G401 (cell line): ENCODE measurements around the gene ZNF407. TPM values are rescaled to one million over a fixed set of nuclear protein-coding genes. Genes with fewer than 3 reads are reported as not detected.
"Not testable (repeated sequence)": the region's sequence is repeated elsewhere in the genome, so short reads cannot be mapped to it uniquely, and the experiment has no call there.

Source experiments
- DNase-seq: peaks from one replicate; pipeline ENCODE4 v3.0.0-alpha.2; 2015; ENCODE audit warnings: low spot score
- in situ Hi-C: cut with HindIII; loops from 2 replicates; pipeline ENCODE4 v1.10.0; 2016; ENCODE audit warnings: low sequenced_read_pairs, mixed read lengths
- total RNA-seq: library from RNA; depleted of rRNA; stranded (reverse); fragments of >200 nt; shearing (Covaris generic); gene quantifications from 2 replicates; pipeline ENCODE4 v1.2.3, GENCODE V29; 2014; rRNA removed

ZNF407 gene, protein sequence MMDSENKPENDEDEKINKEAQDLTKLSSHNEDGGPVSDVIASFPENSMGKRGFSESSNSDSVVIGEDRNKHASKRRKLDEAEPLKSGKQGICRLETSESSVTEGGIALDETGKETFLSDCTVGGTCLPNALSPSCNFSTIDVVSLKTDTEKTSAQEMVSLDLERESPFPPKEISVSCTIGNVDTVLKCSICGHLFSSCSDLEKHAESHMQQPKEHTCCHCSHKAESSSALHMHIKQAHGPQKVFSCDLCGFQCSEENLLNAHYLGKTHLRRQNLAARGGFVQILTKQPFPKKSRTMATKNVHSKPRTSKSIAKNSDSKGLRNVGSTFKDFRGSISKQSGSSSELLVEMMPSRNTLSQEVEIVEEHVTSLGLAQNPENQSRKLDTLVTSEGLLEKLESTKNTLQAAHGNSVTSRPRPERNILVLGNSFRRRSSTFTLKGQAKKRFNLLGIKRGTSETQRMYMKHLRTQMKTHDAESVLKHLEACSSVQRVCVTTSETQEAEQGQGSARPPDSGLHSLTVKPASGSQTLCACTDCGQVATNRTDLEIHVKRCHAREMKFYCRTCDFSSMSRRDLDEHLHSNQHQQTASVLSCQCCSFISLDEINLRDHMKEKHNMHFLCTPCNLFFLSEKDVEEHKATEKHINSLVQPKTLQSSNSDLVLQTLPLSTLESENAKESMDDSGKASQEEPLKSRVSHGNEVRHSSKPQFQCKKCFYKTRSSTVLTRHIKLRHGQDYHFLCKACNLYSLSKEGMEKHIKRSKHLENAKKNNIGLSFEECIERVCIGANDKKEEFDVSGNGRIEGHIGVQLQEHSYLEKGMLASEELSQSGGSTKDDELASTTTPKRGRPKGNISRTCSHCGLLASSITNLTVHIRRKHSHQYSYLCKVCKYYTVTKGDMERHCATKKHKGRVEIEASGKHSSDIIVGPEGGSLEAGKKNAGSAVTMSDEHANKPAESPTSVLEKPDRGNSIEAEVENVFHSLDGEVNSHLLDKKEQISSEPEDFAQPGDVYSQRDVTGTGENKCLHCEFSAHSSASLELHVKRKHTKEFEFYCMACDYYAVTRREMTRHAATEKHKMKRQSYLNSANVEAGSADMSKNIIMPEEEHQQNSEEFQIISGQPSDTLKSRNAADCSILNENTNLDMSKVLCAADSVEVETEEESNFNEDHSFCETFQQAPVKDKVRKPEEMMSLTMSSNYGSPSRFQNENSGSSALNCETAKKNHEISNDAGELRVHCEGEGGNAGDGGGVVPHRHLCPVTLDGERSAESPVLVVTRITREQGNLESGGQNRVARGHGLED (N-terminal part only)
- total RNA-seq = 3.8 and 12.6 TPM in 2 replicates

DNA sequence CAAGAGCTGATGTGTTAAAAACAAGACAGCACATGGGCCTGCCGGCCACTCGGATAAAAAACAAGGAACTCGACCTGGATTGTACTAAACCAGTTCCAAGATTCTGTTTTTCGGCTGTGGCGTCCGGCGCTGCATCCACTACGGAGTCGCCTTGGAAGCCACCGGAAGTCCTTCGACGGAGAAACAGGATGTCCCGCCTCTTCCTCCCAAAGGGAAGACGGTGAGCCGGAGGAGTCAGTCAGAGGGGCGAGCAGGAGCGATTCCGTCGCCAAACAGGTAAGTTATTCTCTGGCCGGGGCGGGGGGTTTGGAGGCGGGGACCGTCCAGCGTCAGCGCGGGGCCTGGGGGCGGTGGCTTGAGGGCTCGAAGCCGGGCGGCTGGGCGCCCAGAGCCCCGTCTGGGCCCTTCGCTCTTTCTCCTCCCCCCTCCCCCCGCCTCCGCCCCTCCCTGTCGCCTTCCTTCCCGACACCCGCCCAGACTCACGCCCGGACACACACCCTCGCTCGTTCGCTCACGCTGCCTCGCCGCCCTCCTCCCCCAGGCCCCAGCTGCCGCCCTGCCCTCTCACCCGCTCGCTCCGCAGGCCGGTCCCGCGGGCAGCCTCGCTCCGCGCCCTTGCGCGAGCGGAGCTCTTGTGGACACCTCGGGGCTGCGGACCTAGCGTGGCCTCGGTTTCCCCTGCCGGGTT, at the start of gene ZNF407:
ZNF407 (plus strand) TSS at position 209 of the 688 bp plus-strand sequence. CDS start 33,150 bp downstream, outside the sequence.
- peak; percentile 90 for DNase-seq

DNA sequence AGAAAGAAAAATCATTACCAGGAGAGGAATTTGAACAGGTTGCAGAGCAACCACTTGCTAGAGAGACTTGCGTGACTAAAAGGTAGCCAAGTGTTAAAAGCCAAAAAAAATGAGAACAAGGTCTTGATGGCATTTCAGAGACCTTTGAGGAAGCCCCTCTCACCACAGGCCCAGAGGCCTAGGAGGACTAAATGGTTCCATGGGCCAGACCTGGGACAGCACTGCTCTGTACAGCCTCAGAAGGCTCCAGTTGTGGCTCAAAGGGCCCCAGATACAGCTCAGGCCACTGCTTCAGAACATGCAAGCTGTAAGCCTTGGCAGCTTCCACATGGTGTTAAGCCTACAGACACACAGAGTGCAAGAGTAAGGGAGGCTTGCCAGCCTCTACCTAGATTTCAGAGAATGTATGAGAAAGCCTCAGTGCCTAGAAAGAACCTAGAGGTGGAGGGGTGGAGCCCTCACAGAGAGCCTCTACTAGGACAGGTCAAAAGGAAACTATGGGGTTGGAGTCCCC, 48.0 kb upstream of the ZNF407 start:
- in situ Hi-C loops = no loop called here
- DNase-seq = no peak

More for the DNA sequence above, at the start of gene ZNF407:
- in situ Hi-C loops = no loop called here

DNA sequence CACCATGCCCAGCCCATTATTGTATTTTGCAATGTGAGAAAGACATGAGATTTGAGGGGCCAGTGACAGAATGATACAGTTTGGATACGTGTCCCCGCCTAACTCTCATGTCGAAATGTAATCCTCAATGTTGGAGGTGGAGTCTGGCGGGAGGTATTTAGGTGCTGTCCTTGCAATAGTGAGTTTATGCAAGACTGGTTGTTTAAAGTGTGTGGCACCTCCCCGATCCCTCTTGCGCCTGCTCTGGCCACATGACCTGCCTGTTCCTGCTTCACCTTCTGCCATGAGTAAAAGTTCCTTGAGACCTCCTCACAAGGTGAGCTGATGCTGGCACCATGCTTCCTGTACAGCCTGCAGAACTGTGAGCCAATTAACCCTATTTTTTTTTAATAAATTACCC, 46.8 kb upstream of the ZNF407 start:
- in situ Hi-C loops = no loop called here
- DNase-seq = no peak

DNA sequence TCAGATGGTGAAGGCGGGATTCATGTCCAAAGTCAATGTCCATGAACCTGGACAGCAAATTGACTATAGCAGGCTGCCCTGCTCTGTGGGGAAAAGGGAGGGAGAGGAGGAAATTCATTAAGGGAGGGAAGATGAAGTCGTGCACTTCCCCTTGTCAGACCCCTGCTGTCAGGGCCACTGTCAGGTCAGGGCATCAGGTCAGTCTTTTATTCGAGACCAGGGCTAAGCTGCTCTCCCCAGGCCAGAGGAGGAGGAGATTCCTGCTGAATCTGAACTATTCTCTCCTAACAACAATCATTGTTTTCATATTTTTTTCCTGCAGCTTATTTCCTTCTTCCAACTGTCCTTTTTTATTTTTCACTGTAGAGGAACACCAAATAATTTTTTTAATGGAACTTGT, 46.2 kb upstream of the ZNF407 start:
- no peak for DNase-seq
- in situ Hi-C loops = no loop called here

DNA sequence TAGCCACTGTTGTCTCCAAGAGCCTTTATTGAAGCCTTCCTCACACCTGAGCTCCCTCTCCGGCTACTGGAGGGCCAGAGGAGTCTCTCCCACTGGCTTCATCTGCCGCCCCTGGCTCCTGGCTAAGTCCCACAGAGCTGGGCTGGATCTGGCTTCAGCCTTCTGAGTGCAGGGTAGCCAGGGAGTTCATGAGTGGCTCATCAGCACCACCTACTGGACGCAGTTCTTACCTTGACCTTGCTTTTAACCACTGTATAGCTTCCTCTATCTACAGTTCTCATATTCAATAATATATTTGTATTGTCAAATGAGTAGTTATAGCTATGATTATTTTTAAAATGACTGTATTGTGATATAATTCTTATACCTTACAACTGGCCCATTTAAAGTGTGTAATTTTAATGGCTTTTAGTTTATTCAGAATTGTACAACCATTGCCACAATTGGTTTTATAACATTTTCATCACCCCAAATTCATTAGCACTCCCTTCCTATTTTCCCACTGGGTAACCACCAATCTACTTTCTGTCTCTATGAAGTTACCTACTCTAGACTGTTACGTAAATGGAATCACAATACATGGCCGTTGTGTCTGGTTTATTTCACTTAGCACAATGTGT, 45.6 kb upstream of the ZNF407 start:
- in situ Hi-C loops = no loop called here
- peak; percentile 67 for DNase-seq

DNA sequence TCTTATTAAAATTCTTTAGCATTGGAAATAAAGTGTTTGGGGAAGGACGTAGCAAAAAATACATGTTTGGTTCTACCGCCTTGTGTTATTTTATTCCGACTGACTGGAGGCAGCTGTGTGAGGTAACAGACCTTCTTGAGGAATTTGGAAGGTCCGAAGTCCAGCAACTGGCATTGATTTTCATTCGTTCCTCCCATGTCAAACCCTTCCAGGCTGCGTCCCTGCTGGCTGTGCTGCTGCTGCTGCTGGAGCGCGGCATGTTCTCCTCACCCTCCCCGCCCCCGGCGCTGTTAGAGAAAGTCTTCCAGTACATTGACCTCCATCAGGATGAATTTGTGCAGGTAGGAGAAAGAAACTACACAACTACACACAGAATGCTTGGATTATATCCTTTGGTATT, 41.5 kb upstream of the ZNF407 start:
- no peak for DNase-seq
- in situ Hi-C loops = no loop called here

DNA sequence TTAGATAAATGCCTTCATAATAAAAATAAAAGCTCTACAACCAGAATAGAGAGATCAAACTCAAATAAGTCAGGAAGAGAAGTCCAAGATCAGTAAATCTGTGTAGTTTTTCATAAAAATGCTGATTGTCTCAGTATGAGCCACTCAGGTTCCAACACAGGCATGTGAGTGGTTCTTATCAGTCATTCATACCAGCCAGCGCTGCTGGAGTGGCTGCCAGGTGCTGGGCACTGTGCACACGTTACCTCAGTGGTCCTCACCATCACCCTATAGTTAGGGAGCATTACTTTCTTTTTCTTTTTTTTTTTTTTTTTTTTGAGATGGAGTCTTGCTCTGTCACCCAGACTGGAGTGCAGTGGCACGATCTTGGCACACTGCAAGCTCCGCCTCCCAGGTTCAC, 39.6 kb upstream of the ZNF407 start:
- no peak for DNase-seq
- in situ Hi-C loops = no loop called here

DNA sequence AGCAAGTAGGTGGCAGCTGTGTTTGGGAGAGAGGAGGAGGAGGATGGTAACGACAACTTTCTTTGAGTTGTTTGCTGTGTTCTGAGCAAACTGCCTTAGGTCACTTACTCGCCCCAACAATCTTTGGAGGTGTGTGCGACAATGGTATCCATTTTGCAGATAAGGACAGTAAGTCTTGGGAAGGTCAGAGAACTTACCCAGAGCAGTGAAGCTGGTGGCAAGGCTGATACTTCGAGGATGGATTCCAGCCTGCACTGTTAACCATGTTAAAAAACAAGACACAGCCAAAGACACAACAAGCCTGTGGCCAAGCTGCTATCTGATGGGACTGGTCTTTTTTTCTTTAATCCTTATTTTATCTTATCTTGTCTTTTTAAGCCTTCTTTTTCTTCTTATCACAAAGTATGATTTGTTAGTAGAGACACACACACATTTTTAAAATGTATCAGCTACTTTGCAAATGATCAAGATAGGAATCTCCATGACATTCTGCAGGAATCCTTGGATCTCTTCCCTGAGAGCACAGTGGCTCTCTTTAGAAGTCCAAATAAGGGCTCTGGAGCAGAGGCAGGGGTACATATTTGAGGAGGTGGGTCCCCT, 35.4 kb upstream of the ZNF407 start:
- no peak for DNase-seq
- in situ Hi-C loops = no loop called here

DNA sequence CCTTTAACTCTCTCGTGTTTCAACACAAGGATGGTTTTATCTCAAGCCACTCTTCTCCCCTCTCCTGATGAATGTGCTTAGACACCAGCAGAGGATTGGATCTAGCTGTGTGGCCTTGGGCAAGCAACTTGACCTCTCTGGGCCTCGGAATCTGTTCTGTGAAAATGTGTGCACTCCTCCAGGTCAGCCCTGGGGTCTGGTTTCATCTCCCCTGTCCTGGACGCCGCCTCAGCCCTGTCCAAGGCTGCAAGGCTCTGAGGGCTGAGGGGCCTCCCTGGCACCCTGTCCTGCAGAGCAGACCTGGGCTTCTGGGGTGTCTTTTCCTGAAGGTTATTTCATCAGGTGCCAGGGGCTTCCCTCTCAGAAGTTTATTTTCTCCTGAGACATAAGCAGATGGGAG, 34.9 kb upstream of the ZNF407 start:
- in situ Hi-C loops = no loop called here

DNA sequence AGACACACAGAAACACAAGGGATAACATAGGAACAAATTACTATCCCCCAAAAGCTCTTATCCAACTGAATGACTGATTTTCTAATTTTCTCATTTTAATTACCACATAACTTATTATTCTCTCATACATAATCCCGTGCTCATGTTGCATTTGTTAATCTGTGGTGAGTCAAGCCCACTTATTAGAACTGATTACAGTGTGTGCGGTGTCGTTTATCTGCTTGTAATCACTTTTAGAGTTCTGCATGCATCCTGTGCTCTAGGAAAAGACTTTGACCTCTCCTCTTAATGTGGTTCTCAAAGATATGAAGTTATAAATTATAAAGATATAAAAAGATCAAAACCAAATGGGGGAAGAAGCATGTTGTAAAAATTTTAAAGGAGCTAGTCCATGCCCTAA, 33.7 kb upstream of the ZNF407 start:
- no peak for DNase-seq
- in situ Hi-C loops = no loop called here

More for the DNA sequence above, 34.9 kb upstream of the ZNF407 start:
- DNase-seq = no peak

DNA sequence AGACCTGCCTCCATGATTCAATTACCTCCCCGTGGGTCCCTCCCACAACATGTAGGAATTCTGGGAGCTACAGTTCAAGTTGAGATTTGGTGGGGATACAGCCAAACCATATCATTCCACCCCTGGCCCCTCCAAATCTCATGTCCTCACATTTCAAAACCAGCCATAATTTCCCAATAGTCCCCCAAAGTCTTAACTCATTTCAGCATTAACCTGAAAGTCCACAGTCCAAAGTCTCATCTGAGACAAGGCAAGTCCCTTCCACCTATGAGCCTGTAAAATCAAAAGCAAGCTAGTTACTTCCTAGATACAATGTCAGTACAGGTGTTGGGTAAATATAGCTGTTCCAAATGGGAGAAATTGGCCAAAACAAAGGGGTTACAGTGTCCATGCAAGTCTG, 32.5 kb upstream of the ZNF407 start:
- DNase-seq, in situ Hi-C loops: not testable (repeated sequence)

DNA sequence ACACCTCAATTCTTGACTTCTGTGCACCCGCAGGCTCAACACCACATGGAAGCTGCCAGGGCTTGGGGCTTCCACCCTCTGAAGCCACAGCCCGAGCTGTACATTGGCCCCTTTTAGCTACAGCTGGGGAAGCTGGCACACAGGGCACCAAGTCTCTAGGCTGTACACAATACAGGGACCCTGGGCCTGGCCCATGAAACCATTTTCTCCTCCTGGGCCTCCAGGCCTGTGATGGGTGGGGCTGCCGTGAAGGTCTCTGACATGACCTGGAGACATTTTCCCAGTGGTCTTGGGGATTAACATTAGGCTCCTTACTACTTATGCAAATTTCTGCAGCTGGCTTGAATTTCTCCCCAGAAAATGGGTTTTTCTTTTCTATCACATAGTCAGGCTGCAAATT, 31.7 kb upstream of the ZNF407 start:
- DNase-seq, in situ Hi-C loops: not testable (repeated sequence)

DNA sequence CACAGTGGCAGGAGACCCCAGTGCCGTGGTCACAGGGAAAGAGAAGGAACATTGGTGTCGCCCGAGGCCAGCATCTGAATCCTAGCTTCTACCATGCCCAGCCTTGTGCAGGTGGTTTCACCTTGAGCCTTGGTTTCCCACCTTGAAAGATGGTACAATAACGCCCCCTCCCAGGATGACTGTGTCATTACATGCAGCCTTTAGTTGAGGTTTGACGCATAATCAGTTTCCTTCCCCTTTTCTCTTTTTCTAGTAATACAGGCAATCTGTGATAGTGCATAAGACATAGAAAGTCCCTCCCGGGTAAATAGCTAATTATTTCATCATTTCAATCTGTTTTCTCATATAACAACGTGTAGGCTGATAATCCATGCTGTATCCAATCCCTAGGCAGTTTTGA, 29.8 kb upstream of the ZNF407 start:
- no peak for DNase-seq
- in situ Hi-C loops = no loop called here

DNA sequence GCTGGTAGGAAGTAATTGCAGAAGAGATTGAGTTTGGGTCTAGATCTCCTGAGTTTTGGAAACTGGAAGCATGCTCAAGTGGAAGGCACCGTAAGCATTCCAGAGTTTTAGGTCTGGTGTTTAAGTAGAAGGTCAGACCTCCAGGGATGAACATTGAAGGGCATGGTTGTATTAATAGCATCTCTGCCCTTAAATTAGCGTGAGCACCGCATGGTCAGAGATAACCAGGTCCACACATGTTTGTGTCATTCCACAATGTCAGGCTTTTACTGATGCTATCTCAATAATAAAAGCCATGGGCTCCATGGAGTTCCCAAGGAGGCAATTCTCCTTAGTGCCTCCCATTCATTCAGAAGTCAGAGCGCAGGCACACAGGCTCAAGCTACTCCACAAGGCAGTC, 28.3 kb upstream of the ZNF407 start:
- in situ Hi-C loops = no loop called here
- no peak for DNase-seq

DNA sequence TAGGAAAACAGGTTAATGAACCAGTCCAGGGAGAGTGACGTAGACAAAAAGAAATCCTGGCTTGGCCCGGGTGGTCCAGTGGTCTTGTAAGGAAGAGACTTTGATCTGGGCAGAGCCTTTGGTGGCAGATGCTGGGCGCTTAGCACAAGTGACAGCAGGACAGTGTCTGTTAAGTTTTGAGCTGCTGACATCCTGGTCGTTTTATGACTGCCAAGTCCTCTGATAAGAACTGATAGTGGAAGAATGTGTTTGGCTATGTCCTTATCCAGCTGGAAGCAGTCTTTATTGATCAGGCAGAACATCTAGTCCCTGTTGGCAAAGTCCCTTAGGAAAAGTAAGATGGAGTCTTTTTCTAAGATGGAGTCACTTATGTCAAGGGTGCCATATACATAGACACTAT, 27.4 kb upstream of the ZNF407 start:
- no peak for DNase-seq
- in situ Hi-C loops = no loop called here

DNA sequence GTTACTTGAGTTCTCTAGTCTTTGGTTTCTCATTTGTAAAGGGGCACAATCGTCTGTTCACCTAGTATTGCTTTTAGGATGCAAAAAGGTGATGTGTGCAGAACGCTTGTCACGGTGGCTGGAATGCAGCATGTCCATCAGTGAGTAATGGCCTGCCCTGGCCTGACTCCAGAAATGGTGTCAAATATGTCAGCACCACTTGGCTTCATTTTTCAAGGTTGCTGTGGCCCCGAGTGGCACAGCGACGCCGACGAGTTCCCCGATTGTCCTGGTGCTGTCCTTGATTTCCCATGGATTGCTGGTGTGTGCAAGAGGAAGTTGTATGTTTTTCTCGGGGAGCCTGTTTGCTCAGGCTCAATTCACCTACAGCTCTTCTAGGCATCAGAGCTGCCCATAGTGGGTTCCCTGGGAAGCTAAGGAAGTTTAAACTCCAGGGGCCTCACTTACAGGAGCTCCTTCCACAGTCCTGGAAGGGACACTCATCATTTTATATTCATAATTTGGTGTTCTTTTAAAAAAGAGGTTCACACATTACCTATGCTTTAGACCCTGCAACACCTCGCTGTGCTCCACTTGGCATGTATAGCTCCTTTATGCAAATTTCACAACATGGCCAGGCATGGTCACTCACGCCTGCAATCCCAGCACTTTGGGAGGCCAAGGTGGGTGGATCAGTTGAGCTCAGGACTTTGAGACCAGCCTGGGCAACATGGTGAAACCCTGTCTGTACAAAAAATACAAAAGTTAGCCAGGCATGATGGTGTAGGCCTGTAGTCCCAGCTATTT, 25.6 kb upstream of the ZNF407 start:
- in situ Hi-C loops = no loop called here

DNA sequence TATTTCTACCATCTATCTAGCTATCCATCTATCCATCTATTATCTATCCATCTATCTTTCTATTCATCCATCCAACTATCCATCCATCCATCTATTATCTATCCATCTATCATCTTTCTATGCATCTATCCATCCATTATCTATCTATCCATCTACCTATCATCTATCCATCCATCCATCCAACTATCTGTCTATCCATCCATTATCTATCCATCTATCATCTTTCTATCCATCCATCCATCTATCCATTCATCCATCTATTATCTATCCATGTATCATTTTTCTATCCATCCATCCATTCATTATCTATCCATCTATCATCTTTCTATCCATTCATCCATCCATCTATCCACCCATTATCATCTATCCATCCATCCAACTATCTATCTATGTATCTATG, 24.6 kb upstream of the ZNF407 start:
- in situ Hi-C loops = no loop called here
- DNase-seq = no peak

More for the DNA sequence above, 25.6 kb upstream of the ZNF407 start:
- DNase-seq = no peak
